SK-N-MC (cell line): ENCODE results near the gene INPP5D.

Experiments
- EZH2 ChIP-seq: fragments of 200-600 bp; sonication (generic); IDR thresholded peaks from one replicate; pipeline ENCODE4 v1.6.1; 2017; ENCODE audit warnings: antibody characterized with exemption
- POLR2AphosphoS5 ChIP-seq: IDR thresholded peaks from 2 replicates; pipeline ENCODE4 v1.6.1; 2012; ENCODE audit warnings: mild to moderate bottlenecking, low read depth, low read length, borderline replicate concordance

GRCh38 chr2:233084488-233084887, 24.3 kb downstream of the INPP5D start:
- no peak for TF ChIP-seq POLR2AphosphoS5
- TF ChIP-seq EZH2, result no peak
